Activated CD4-positive, alpha-beta memory T cell treated with anti-CD3 and anti-CD28 coated beads, Interleukin-2, amount 10 ng/mL, durations not matched to agents 7 days and 5 days (primary cell): ENCODE results near the gene CAB39. TPM values are rescaled to one million over a fixed set of nuclear protein-coding genes. Genes with fewer than 3 reads are reported as not detected.

Experiments used
- CTCF ChIA-PET: fragments of 350-600 bp; sonication (Branson Sonifier 250); formaldehyde crosslinking; loops from one replicate; lab custom pipeline; 2021; ENCODE audit warnings: antibody characterized with exemption, inconsistent platforms; lab: Charles Lee
- POLR2A ChIA-PET: fragments of 350-600 bp; sonication (Branson Sonifier 250); formaldehyde crosslinking; loops from one replicate; lab custom pipeline; 2021; ENCODE audit warnings: antibody characterized with exemption; lab: Charles Lee
- DNase-seq: peaks from one replicate; pipeline ENCODE4 v3.0.0-alpha.2; 2020
- H3K27ac Mint-ChIP-seq: one replicate; pipeline ENCODE4 v1.8.0; 2021; ENCODE audit warnings: mild to moderate bottlenecking, mixed read lengths
- H3K27me3 Mint-ChIP-seq: one replicate; pipeline ENCODE4 v1.8.0; 2021; ENCODE audit warnings: mixed read lengths
- H3K36me3 Mint-ChIP-seq: one replicate; pipeline ENCODE4 v1.8.0; 2021; ENCODE audit warnings: low read depth, mixed read lengths
- H3K4me1 Mint-ChIP-seq: one replicate; pipeline ENCODE4 v1.8.0; 2021; ENCODE audit warnings: mixed read lengths
- H3K4me3 Mint-ChIP-seq: one replicate; pipeline ENCODE4 v1.8.0; 2021; ENCODE audit warnings: mild to moderate bottlenecking, mixed read lengths
- H3K9me3 Mint-ChIP-seq: one replicate; pipeline ENCODE4 v1.8.0; 2021; ENCODE audit warnings: mixed read lengths
- total RNA-seq, 2 experiments: library from RNA; stranded (reverse); gene quantifications; one replicate each; pipeline ENCODE4 v1.2.3, GENCODE V29; 2021

CAB39 gene
- total RNA-seq, 2 experiments from 2014 or later: 156 to 161 TPM

GRCh38 chr2:230738391-230738811, 25.8 kb downstream of the CAB39 start:
- peaks cover 68% of the 10 kb centered on the region for H3K4me1 Mint-ChIP-seq
- no peaks in the 10 kb centered on the region for H3K9me3 Mint-ChIP-seq
- ChIA-PET CTCF (interaction anchor here (1.6 kb wide), 1 partner anchor 25 kb away, joined by 4 read pairs; no protein-coding TSS in a partner anchor), POLR2A (interaction anchor here (0.7 to 3.6 kb wide), 4 partner anchors 11 to 60 kb away, joined by 3 to 12 read pairs (median 5); no protein-coding TSS in a partner anchor)
- no peak for DNase-seq
- H3K36me3 Mint-ChIP-seq: peaks cover 61% of the 10 kb centered on the region
- H3K4me3 Mint-ChIP-seq: no peak overlapping the region
- peak overlapping the region; percentile 12 for H3K27ac Mint-ChIP-seq
- no peaks in the 10 kb centered on the region for H3K27me3 Mint-ChIP-seq

GRCh38 chr2:230738924-230739323, 26.3 kb downstream of the CAB39 start:
- Mint-ChIP-seq H3K4me1 (peaks cover 63% of the 10 kb centered on the region), H3K9me3 (no peaks in the 10 kb centered on the region), H3K4me3 (no peak overlapping the region), H3K27me3 (no peaks in the 10 kb centered on the region), H3K27ac (peak overlapping the region; percentile 48), H3K36me3 (peaks cover 59% of the 10 kb centered on the region)
- DNase-seq: no peak
- ChIA-PET POLR2A (interaction anchor here (1.5 to 3.6 kb wide), 2 partner anchors 12 to 16 kb away, joined by 5 to 12 read pairs; no protein-coding TSS in a partner anchor), CTCF (interaction anchor here (1.6 kb wide), 1 partner anchor 25 kb away, joined by 4 read pairs; no protein-coding TSS in a partner anchor)

DNA sequence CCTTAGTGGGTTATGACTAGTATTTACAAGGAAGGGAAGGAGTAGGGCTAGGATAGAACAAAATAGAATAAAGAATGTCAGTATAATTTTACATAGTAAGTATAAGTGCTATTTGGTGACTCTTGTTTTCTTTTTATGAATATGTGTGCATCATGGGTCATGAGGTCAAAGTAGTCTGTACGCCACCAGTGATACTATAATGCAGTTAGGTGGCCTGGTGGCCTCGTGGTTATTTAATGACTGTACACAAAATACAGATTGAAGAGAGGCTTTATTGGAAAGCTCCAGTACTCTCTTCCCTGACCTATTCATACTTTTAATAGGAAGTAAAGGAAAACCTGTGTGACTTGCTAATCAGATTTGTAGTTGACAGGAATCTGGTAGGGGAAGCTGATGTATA, 27.3 kb downstream of the CAB39 start:
- Mint-ChIP-seq H3K9me3 (no peaks in the 10 kb centered on the region), H3K27me3 (no peaks in the 10 kb centered on the region), H3K27ac (peak overlapping the region; percentile 27), H3K36me3 (peaks cover 55% of the 10 kb centered on the region), H3K4me3 (no peak overlapping the region), H3K4me1 (peaks cover 56% of the 10 kb centered on the region)
- ChIA-PET POLR2A (interaction anchor here (1.0 kb wide), 1 partner anchor 16 kb away, joined by 3 read pairs; no protein-coding TSS in a partner anchor), CTCF (interaction anchor here (0.9 kb wide), 1 partner anchor 96 kb away, joined by 3 read pairs; no protein-coding TSS in a partner anchor)
- no peak for DNase-seq

GRCh38 chr2:230742781-230743180, 30.1 kb downstream of the CAB39 start:
- Mint-ChIP-seq H3K27ac (no peak overlapping the region), H3K36me3 (peaks cover 70% of the 10 kb centered on the region), H3K27me3 (no peaks in the 10 kb centered on the region), H3K4me3 (no peak overlapping the region), H3K9me3 (no peaks in the 10 kb centered on the region), H3K4me1 (peaks cover 52% of the 10 kb centered on the region)
- ChIA-PET CTCF (interaction anchor here (1.2 to 2.0 kb wide), 2 partner anchors 29 to 56 kb away, joined by 3 to 5 read pairs; no protein-coding TSS in a partner anchor), POLR2A (interaction anchor here (0.6 to 1.2 kb wide), 5 partner anchors 19 to 81 kb away, joined by 3 to 4 read pairs (median 3); no protein-coding TSS in a partner anchor)
- DNase-seq: no peak

- no peak for DNase-seq
- Mint-ChIP-seq H3K4me3 (no peak overlapping the region), H3K27me3 (no peaks in the 10 kb centered on the region), H3K36me3 (peaks cover 58% of the 10 kb centered on the region), H3K27ac (no peak overlapping the region), H3K9me3 (no peaks in the 10 kb centered on the region), H3K4me1 (peaks cover 47% of the 10 kb centered on the region)
- CTCF ChIA-PET: no interaction called here
- POLR2A ChIA-PET: interaction anchor here (0.6 kb wide), 1 partner anchor 23 kb away, joined by 3 read pairs; no protein-coding TSS in a partner anchor
Observed at GRCh38 chr2:230746213-230746612, 33.6 kb downstream of the CAB39 start.

DNA sequence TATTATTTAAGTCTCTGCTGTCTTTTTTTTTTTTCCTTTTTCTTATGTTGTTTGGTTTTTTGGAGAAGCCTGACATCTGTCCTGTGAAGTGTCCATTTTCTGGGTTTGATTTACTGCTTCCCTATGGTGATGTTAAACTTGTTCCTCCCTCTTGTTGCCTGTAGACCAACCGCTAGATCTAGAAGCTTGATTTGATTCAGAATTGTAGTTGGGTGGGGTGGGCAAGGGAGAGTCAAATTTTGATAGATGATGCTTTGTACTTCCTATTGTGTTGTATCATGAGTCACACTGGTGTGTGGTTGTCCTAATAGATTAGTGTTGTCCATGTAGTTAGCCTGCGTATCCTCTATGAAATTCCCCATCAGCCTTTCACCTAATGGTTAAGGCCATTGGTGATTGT, 35.4 kb downstream of the CAB39 start:
- ChIA-PET POLR2A (interaction anchor here (1.6 kb wide), 1 partner anchor 33 kb away, joined by 3 read pairs; no protein-coding TSS in a partner anchor), CTCF (interaction anchor here (1.0 kb wide), 1 partner anchor 51 kb away, joined by 3 read pairs; no protein-coding TSS in a partner anchor)
- Mint-ChIP-seq H3K4me3 (no peak overlapping the region), H3K36me3 (peaks cover 62% of the 10 kb centered on the region), H3K9me3 (no peaks in the 10 kb centered on the region), H3K4me1 (peaks cover 55% of the 10 kb centered on the region), H3K27ac (peak overlapping the region; percentile 32), H3K27me3 (no peaks in the 10 kb centered on the region)
- DNase-seq: no peak

DNA sequence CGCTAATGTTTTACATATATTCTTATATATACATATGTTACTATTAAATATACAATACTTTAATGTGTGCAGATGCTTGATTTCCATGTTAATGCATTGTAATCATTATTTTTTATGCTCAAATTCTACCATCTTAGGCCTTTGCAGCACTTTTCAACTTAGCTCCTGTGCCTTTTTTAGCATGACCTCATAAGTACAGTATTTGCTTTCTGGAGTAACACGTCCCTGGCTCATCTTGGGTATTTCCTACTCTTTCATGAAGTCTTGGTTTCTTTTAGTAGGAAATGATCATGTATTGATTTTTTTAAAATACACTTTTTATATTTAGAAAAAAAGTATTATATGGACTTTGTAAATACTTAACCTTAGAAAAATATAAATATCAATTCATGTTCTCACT, 36.5 kb downstream of the CAB39 start:
- CTCF ChIA-PET: interaction anchor here (0.6 kb wide), 1 partner anchor 54 kb away, joined by 3 read pairs; no protein-coding TSS in a partner anchor
- POLR2A ChIA-PET: interaction anchor here (1.6 kb wide), 1 partner anchor 34 kb away, joined by 3 read pairs; no protein-coding TSS in a partner anchor
- Mint-ChIP-seq H3K36me3 (peaks cover 62% of the 10 kb centered on the region), H3K27ac (no peak overlapping the region), H3K4me3 (no peak overlapping the region), H3K9me3 (no peaks in the 10 kb centered on the region), H3K4me1 (peaks cover 58% of the 10 kb centered on the region), H3K27me3 (no peaks in the 10 kb centered on the region)
- DNase-seq: no peak

GRCh38 chr2:230751062-230751461, 38.4 kb downstream of the CAB39 start:
- ChIA-PET POLR2A (interaction anchor here (0.9 to 1.7 kb wide), 3 partner anchors 12 to 37 kb away, joined by 3 to 6 read pairs (median 4); no protein-coding TSS in a partner anchor), CTCF (no interaction called here)
- peak overlapping the region; percentile 18 for H3K27ac Mint-ChIP-seq
- H3K4me3 Mint-ChIP-seq: no peak overlapping the region
- H3K36me3 Mint-ChIP-seq: peaks cover 66% of the 10 kb centered on the region
- no peaks in the 10 kb centered on the region for H3K27me3 Mint-ChIP-seq
- DNase-seq: no peak
- H3K9me3 Mint-ChIP-seq: no peaks in the 10 kb centered on the region
- H3K4me1 Mint-ChIP-seq: peaks cover 68% of the 10 kb centered on the region

GRCh38 chr2:230754200-230754599, 41.6 kb downstream of the CAB39 start:
- POLR2A ChIA-PET: no interaction called here
- peaks cover 53% of the 10 kb centered on the region for H3K36me3 Mint-ChIP-seq
- H3K27me3 Mint-ChIP-seq: no peaks in the 10 kb centered on the region

DNA sequence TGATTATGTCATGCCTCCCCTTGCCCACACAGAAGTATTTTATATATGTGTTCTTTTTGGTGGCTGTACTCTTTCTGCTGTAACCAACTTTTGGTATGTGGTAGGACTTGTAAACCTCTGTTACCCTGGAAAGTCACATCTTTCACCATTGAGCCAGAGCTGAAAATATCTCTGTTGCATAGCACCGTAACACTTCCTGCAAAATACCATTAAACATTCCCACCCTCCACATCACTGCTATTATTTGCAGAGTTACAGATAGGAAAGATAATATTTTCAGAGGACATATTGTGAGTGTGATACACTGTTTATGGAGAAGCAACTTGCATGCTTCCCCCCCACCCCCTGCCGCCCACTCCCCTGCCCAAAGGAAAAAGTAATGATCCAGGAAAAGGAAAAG, 44.8 kb downstream of the CAB39 start:
- H3K4me3 Mint-ChIP-seq: no peak overlapping the region
- H3K36me3 Mint-ChIP-seq: peaks cover 60% of the 10 kb centered on the region

More at GRCh38 chr2:230754200-230754599, 41.6 kb downstream of the CAB39 start:
- no peak overlapping the region for H3K27ac Mint-ChIP-seq
- peaks cover 73% of the 10 kb centered on the region for H3K4me1 Mint-ChIP-seq
- H3K4me3 Mint-ChIP-seq: no peak overlapping the region
- no peaks in the 10 kb centered on the region for H3K9me3 Mint-ChIP-seq
- no peak for DNase-seq
- CTCF ChIA-PET: interaction anchor here (0.7 kb wide), 1 partner anchor 53 kb away, joined by 3 read pairs; no protein-coding TSS in a partner anchor

DNA sequence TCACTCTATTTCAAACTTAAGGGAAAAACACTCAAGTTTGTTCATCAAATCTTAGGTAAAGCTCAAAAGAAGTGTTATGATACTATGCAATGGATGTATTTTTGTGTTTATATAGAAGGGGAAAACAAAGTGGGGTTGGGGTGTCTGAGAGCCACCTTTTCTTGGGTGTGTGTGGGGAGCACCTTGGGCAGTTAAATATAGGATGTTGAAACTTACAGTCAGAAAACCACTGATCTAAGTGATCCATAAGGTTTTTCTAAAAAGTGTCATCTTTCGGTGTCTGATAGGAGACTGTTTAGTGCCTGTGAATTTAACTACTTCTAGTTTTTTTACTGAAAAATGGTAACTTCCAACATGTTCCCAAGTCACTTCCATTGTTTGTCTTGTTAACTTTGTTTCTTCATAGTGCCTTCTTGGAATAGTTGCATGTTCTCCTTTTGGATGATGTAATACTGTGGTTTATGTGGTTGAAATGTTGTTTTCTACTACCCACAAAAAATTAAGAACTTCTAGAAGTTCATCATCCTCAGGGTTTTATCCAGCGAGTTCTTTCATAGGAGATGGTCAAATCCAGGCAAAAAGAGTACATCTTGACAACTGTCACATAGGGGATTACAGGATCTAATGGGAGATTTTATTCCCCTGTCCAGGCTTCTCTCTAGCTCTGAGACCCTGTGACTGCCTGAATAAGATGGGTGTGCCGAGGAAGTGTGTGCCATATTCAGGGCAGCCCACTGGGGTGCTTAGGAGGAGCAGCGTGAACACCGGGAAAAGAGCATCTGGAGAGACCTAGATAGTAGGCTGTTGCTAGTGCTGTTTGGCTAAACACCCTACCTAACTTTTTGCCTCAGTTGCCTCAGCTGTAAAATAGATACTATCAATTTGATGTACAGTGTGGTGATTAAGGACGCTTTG, 46.2 kb downstream of the CAB39 start:
- peak overlapping the region; percentile 56 for H3K27ac Mint-ChIP-seq
- peaks cover 63% of the 10 kb centered on the region for H3K4me1 Mint-ChIP-seq
- ChIA-PET CTCF (interaction anchor here (0.6 kb wide), 1 partner anchor 11 kb away, joined by 3 read pairs; no protein-coding TSS in a partner anchor), POLR2A (interaction anchor here (1.0 to 1.6 kb wide), 3 partner anchors 15 to 100 kb away, joined by 3 to 6 read pairs (median 4); no protein-coding TSS in a partner anchor)
- no peaks in the 10 kb centered on the region for H3K9me3 Mint-ChIP-seq
- DNase-seq: no peak
- no peak overlapping the region for H3K4me3 Mint-ChIP-seq
- H3K27me3 Mint-ChIP-seq: no peaks in the 10 kb centered on the region
- peaks cover 62% of the 10 kb centered on the region for H3K36me3 Mint-ChIP-seq

More for the DNA sequence above, 44.8 kb downstream of the CAB39 start:
- POLR2A ChIA-PET: interaction anchor here (1.6 kb wide), 1 partner anchor 16 kb away, joined by 6 read pairs; no protein-coding TSS in a partner anchor
- CTCF ChIA-PET: interaction anchor here (1.0 kb wide), 1 partner anchor 41 kb away, joined by 3 read pairs; no protein-coding TSS in a partner anchor
- Mint-ChIP-seq H3K27ac (no peak overlapping the region), H3K4me1 (peaks cover 69% of the 10 kb centered on the region), H3K9me3 (no peaks in the 10 kb centered on the region), H3K27me3 (no peaks in the 10 kb centered on the region)
- no peak for DNase-seq

DNA sequence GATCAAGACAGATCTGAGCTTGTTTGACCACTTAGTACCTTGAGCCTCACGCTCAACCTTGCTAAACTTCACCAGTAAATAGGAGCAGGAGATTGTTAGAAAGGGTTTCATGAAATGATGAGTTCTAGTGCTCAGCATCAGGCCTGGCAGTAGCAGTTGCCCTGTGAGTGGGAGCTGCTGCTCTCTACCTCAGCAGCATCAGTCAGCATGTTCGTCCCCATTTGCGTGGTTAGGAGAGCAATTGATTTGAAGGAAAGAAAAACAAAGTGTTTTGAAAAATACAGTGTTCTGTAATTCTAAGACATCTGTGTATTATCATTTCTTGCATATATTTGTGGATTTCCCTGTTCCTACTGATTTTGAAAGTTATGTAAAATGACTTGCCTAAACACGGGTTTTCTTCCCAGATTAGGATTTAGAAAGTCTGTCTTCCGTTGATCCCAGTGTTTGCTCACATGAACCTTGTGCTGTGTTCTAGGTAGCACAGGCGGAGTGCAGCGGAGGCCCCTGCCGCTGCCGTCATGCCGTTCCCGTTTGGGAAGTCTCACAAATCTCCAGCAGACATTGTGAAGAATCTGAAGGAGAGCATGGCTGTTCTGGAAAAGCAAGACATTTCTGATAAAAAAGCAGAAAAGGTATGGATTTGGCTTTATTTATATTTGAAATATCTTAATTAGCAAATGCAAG, 47.0 kb downstream of the CAB39 start:
- Mint-ChIP-seq H3K36me3 (peaks cover 68% of the 10 kb centered on the region), H3K27me3 (no peaks in the 10 kb centered on the region), H3K9me3 (no peaks in the 10 kb centered on the region), H3K4me3 (no peak overlapping the region), H3K27ac (peak overlapping the region; percentile 53), H3K4me1 (peaks cover 62% of the 10 kb centered on the region)
- ChIA-PET POLR2A (interaction anchor here (1.0 to 1.2 kb wide), 2 partner anchors 45 to 101 kb away, joined by 3 to 4 read pairs; no protein-coding TSS in a partner anchor), CTCF (no interaction called here)
- DNase-seq: no peak
